ENCODE results near the gene SMIM41.

Gene SMIM41

GRCh38 chr12:52120951-52121823 is 41.7 kb downstream of the SMIM41 start:
- DNase-seq (ENCODE audit: low read depth in 2 of 3, low spot score in 1 of 3) = no peak

DNA sequence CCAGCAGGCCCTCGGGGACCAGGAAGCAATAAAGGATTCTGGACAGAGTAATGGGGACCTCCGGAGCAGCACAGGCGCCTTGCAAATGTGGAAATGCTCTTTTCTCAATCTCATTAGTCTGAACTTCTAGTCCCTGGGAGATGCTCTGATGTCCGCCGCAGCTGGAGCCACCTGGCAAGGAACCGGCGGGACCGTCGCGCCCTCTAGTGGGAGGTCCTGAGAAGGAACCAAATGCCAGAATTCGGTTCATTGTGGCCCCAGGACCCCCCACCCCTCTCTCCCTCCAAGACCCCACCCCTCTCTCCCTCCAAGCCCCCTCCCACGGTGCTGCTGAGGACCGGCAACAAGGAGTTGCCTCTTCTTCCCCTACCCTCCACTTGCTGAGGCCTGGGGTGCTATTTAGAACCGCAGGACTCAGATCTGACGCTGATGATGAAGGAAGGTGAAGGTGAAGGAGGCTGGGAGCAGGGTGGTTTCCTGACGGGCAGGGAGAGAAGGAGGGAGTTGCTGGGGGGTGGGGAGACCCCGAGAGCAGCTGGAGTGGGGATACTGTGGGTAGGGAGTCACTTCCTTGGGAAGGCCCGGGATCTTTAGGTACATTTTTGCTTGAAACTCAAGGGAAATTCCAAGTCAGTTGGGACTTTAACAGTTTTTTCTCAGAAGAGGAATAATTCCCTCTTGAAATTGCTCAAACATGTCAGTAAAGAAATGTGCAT is 42.5 kb downstream of the SMIM41 start:
- peak; percentile 44 to 62 (median 60) for DNase-seq (ENCODE audit: low read depth in 2 of 3, low spot score in 1 of 3)

DNA sequence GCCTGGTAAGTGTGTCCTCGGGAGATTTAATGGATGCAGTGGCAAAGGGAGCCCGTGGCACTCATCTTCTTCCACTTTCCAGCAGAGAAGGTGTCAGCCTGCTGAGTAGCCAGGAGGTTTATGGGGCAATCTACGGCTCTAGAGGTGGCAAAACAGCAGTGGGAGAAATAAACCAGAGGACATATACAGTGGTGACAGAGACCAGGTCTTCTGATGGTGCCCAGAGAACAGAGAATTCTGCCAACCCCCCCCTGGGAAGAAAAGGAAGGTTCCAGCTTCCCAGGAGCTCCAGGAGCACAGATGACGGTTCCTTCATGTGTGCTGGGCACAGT is 43.0 kb downstream of the SMIM41 start:
- DNase-seq (ENCODE audit: low read depth in 2 of 3, low spot score in 1 of 3) = no peak

- no peak for DNase-seq (ENCODE audit: low read depth in 2 of 3, low spot score in 1 of 3)
These were observed 43.4 kb downstream of the SMIM41 start for GRCh38 chr12:52122904-52123303.

DNA sequence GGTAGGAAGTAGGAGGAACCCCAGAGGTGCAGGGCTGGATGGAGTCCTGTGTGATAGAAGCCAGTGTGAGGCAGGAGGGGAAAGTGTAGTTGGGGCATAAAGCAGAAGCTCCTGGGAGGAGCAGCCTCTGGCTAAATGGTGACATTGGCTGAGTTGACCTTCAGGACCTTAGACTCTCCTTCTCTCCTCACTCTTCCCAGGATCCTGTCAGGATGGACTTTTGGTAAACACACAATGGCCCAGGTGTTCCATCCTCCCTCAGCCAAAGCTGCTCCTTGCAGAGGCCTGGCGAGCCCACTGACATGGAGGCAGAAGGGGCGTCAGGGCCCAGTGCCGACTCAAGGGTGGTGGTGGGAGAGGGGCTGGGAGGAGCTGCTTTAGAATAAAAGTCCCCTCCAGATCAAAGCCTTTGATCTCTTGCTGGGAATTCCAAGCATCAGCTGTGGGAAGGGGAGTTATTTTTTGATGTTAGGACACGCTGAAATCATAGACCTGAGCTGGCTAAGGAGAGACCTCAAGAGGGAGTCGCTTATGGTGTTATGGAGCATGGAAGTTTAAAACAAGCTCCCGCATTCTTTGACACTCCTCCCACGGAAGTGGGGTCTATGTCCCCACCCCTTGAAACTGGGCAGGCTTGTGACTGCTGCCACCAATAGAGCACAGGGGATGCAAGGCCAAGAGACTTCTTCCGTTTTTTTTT is 44.1 kb downstream of the SMIM41 start:
- DNase-seq (ENCODE audit: low read depth in 2 of 3, low spot score in 1 of 3) = no peak

- DNase-seq (ENCODE audit: low read depth in 2 of 3, low spot score in 1 of 3) = no peak
These were observed 46.0 kb downstream of the SMIM41 start for GRCh38 chr12:52125476-52125900.

DNA sequence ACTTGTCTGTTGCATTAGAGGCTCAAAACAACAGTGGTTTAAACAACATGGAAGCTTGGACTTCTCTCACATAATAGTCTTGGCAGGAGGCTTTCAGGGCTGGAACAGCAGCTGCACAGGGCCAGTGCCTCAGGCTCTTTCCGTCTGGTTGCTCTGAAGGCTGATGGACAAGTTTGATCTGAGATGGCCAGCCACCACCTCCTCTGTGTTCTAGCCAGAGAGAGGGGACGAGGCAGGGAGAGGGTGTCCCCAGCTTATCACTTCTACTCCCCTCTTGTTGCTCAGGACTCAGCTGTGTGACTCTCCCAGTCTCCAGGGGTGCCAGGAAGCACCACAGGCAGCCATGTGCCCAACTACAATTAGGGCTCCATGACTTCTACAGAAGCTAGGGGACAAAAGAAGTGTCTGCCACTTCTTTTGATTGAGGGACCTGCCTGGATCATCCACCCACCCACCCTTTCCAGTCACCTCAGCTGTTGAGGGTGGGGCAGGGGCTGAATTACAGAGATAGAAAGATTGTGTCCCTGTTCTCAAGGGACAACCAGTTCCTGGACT is 46.6 kb downstream of the SMIM41 start:
- DNase-seq (ENCODE audit: low read depth in 2 of 3, low spot score in 1 of 3) = no peak

- DNase-seq (ENCODE audit: low read depth in 2 of 3, low spot score in 1 of 3) = no peak
These were observed 47.4 kb downstream of the SMIM41 start for GRCh38 chr12:52126605-52127578.

GRCh38 chr12:52127683-52128450 is 48.4 kb downstream of the SMIM41 start:
- DNase-seq (ENCODE audit: low read depth in 2 of 3, low spot score in 1 of 3) = no peak

DNA sequence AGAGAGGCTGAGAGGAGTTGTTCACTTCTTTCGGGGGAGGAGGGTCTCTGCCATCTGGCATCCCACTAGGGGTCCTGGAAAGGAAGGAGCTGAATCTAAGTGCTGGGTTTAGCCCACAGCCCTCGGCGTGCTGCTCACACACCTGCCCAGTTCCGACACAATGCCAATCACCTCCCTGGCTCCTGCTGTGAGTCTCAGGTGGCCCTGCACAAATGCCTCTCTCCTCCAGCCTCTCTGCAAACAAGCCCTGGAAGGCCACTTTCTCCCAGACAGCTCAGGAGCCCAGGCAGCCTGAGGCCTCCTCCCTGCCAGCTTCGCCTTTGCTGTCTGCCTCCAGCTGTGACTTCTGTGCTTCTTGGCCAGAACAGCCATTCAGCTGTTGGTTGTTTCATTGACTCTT is 51.2 kb downstream of the SMIM41 start:
- no peak for DNase-seq (ENCODE audit: low read depth in 2 of 3, low spot score in 1 of 3)

GRCh38 chr12:52132754-52133161 is 53.3 kb downstream of the SMIM41 start:
- DNase-seq (ENCODE audit: low read depth in 2 of 3, low spot score in 1 of 3) = no peak

DNA sequence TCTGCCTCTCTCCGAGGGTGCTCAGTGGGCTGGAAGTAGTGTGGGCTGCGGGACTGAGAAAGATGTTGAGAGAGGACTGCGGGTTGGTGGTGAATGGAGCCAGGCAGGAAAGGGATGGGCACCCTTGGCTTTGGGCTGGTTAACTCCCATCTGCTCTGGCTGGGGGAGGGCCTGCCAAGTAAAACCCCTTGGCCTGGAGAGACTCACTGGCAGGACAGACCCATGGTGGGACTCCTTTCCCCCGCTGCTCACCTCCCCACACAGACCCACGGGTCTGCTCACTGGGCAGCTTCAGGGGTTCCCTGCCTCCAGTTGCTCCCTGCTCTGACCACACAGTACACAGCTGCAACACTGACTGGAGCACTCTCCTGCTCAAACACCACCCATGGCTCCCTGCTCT is 58.2 kb downstream of the SMIM41 start:
- no peak for DNase-seq (ENCODE audit: low read depth in 2 of 3, low spot score in 1 of 3)

DNA sequence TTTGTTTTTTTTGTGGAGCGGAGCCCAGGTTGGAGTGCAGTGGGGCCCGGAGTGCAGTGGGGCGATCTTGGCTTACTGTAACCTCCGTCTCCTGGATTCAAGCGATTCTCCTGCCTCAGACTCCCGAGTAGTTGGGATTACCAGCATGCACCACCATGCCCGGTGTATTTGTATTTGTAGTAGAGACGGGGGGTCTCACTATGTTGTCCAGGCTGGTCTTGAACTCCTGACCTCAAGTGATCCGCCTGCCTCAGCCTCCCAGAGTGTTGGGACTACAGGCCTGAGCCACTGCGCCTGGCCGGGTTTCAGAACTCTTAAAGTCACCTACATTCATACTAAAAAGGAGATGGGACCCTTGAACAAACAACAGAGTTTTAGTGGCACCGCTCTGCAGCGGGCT is 59.6 kb downstream of the SMIM41 start:
- no peak for DNase-seq (ENCODE audit: low read depth in 2 of 3, low spot score in 1 of 3)

DNA sequence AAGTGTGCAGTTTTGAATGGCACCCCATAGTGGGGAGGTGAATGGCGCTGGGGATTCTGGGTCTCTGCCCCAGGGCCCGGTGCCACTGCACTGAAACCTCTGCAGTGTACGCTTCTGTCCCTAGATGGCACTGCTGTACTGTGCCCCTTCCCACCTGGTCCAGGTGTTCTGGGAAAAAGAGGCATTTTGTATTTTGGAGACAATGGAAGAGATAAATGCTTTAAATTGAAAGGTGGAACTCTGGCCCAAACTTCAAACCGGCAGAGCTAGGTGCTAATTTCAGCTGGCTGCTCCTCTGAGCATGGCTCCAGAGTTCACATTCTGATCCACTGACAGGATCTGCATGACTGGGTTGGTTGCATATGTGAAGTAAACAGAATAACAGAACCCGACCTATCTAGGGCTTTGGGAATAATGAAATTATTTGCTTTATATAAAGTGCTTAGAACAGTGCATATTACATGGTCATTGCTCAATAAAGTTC is 60.1 kb downstream of the SMIM41 start:
- peak in 2 of 3 donors; percentile 12 to 24 for DNase-seq (ENCODE audit: low read depth in 2 of 3, low spot score in 1 of 3)

DNA sequence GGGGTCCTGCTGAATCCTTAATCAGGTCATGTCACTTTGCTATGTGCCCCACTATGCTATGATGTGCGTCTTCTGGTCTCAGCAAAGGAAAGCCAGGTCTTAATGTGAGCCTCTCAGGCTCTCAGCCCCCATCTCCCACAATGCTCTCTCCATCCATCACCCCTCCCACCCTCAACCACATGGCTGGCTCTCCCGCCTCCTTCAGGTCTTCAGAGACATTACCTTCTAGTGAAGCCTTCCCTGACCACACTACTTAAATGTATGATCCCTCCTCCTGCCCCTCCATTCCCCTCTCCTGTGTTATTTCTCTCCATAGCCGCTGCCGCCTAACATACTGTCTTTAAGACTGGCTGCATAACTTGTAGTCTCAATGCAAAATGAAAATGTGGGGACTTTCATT is 61.8 kb downstream of the SMIM41 start:
- no peak for DNase-seq (ENCODE audit: low read depth in 2 of 3, low spot score in 1 of 3)

GRCh38 chr12:52141875-52142274 is 62.4 kb downstream of the SMIM41 start:
- no peak for DNase-seq (ENCODE audit: low read depth in 2 of 3, low spot score in 1 of 3)

DNA sequence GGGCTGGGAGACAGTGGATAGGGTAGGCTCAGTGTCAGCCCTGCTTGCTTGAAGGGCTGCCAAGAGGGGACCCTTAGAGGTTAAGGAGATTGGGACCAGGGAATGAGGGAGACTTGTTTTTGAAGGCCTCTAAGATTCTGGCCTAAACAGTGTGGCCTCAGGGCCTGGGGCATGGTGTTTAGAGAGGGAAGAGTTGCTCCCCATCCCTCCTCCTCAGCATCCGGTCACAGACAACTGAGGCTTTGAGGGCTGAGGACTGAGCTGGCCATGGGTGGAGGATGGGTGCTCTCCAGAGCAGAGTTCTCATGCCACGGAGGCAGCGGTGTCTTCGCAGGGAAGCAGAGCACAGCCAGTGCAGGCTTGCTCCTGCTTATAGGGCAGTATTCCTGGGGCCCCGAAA is 62.9 kb downstream of the SMIM41 start:
- no peak for DNase-seq (ENCODE audit: low read depth in 2 of 3, low spot score in 1 of 3)

DNA sequence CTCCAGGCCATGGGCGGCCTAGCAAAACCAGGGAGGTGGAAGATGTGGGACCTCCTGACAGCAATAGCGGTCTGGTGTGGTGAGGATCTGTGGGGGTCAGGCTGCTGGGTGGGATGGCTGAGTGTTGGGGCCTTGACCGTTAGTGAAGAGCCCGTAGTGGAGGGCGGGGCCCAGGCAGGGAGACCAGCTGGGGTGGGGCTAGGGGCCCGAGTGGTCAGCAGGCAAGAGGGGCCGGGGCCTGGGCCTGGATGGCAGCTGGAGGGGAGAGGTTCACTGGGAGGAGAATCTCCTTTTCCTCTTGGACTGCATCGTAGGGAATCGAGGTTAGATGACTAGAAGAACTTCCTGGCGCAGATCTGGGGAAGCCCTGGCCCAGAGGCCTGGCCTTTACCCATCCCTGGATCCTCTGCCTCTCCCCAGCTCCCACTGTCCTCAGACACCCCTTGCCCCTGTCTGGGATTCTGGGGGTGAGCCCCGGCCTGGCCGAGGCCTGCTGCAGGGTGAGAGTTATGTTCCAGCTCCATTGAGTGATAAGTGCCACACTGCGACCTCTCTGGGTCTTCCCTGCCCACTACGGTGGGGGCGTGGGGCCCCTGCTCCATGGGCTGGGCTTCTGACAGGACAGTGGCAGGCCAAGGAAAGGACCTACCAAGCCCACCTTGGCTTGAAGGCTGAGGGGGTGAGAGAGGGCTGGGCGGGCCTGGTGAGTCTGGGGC is 65.2 kb downstream of the SMIM41 start:
- no peak for DNase-seq (ENCODE audit: low read depth in 2 of 3, low spot score in 1 of 3)
